ENCODE measurements around the gene DKKL1.

The DKKL1 gene

GRCh38 chr19:49421039-49421877 lies 57.6 kb downstream of the DKKL1 start:
- TF ChIP-seq, protein P1, sequence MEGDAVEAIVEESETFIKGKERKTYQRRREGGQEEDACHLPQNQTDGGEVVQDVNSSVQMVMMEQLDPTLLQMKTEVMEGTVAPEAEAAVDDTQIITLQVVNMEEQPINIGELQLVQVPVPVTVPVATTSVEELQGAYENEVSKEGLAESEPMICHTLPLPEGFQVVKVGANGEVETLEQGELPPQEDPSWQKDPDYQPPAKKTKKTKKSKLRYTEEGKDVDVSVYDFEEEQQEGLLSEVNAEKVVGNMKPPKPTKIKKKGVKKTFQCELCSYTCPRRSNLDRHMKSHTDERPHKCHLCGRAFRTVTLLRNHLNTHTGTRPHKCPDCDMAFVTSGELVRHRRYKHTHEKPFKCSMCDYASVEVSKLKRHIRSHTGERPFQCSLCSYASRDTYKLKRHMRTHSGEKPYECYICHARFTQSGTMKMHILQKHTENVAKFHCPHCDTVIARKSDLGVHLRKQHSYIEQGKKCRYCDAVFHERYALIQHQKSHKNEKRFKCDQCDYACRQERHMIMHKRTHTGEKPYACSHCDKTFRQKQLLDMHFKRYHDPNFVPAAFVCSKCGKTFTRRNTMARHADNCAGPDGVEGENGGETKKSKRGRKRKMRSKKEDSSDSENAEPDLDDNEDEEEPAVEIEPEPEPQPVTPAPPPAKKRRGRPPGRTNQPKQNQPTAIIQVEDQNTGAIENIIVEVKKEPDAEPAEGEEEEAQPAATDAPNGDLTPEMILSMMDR (IDR thresholded peaks at IDR 0.05; ENCODE audit: borderline replicate concordance, control extremely low read depth, extremely low read depth, insufficient read depth, missing control alignments) = no peak
- peak; percentile 69 for DNase-seq (ENCODE audit: low spot score)
- in situ Hi-C loops (cut with MboI; ENCODE audit: low sequenced_read_pairs, unreplicated experiment) = no loop called here

- no peak for DNase-seq (ENCODE audit: low spot score)
Observed at GRCh38 chr19:49421878-49422202, 58.2 kb downstream of the DKKL1 start.

GRCh38 chr19:49422407-49423070 lies 58.9 kb downstream of the DKKL1 start:
- TF ChIP-seq, protein P1 (IDR thresholded peaks at IDR 0.05; ENCODE audit: borderline replicate concordance, control extremely low read depth, extremely low read depth, insufficient read depth, missing control alignments) = peak; percentile 44
- peak; percentile 66 for DNase-seq (ENCODE audit: low spot score)
- in situ Hi-C loops (cut with MboI; ENCODE audit: low sequenced_read_pairs, unreplicated experiment) = no loop called here

More at GRCh38 chr19:49421878-49422202, 58.2 kb downstream of the DKKL1 start:
- in situ Hi-C loops (cut with MboI; ENCODE audit: low sequenced_read_pairs, unreplicated experiment) = no loop called here
- TF ChIP-seq, protein P1 (IDR thresholded peaks at IDR 0.05; ENCODE audit: borderline replicate concordance, control extremely low read depth, extremely low read depth, insufficient read depth, missing control alignments) = no peak

DNA sequence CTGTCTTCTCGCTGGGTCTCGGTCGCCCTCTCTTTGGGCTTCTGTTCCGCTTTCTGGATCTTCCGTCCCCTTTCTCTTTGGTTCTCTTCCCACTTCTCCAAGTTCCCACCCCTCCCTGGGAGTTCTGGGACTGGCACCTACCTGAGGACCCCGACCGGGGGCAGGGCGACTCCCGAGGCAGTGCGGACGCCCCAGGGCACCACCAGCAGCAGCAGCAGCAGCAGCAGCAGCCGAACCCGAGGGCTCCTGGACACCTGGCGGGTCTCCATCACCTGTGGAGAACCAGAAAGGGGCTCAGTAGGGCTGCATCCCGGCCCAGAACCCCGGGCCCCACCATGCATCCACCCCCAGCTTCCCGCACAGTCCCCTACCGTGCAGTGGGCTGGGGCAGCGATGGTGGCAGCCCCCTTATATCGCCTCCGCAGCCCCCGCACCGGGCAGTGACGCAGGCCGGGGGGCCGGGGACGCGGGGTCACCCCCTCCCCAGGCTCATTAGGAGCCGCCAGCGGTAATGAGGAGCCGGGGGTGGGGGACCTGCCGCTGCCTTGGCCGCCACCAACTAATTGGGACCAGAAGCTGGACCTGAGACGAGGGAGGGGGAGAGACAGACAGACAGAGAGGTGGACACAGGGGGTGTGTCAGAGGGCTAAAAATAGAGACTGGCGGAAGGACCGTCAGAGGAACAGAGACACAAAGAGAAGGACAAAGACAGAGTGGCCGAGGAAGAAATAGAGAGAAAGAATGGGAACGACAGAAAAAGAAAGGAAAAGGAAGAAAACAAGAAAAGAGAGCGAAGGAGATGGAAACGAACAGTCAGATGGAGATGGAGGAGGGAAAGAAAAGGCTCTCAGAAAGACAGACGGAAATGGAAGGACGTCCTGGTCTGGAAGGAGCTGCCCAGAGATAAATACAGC lies 59.7 kb downstream of the DKKL1 start, which contains the start of gene PTH2:
PTH2 (minus strand) TSS at position 371 of the 914 bp plus-strand sequence; CDS start at position 269, 102 bp downstream.
- in situ Hi-C loops (cut with MboI; ENCODE audit: low sequenced_read_pairs, unreplicated experiment) = no loop called here
- TF ChIP-seq, protein P1 (IDR thresholded peaks at IDR 0.05; ENCODE audit: borderline replicate concordance, control extremely low read depth, extremely low read depth, insufficient read depth, missing control alignments) = no peak
- no peak for DNase-seq (ENCODE audit: low spot score)

DNA sequence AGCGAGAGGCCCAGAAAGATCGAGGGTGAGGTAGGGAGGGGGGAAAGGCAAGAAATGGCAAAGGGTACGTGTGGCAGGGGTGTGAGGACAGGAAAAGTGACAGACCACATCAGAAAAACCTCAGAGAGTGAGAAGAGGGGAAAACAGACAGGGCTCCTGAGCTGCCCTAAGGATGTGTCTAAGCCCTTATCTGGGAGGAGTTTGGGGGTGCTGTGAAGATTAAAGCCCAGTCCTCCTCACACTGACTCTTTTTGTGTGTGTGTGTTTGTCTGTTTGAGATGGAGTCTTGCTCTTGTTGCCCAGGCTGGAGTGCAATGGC lies 60.3 kb downstream of the DKKL1 start:
- in situ Hi-C loops (cut with MboI; ENCODE audit: low sequenced_read_pairs, unreplicated experiment) = no loop called here

More for the DNA sequence above, 60.3 kb downstream of the DKKL1 start:
- TF ChIP-seq, protein P1 (IDR thresholded peaks at IDR 0.05; ENCODE audit: borderline replicate concordance, control extremely low read depth, extremely low read depth, insufficient read depth, missing control alignments) = no peak
- no peak for DNase-seq (ENCODE audit: low spot score)
